GM19238 (cell line): ENCODE data around the gene ARHGAP24.
"Not testable (repeated sequence)": the region's sequence is repeated elsewhere in the genome, so short reads cannot be mapped to it uniquely, and the experiment has no call there.

Experiments
- DNase-seq: peaks from one replicate; pipeline ENCODE4 v3.0.0; 2011; ENCODE audit warnings: low spot score; ENCODE audit not compliant: insufficient read length

The ARHGAP24 gene

GRCh38 chr4:86011117-86011516, 536.2 kb downstream of the ARHGAP24 start:
- DNase-seq, result no peak

- DNase-seq, result no peak
Observed at GRCh38 chr4:86013621-86014020, 538.7 kb downstream of the ARHGAP24 start.

- peak; percentile 7 for DNase-seq
Observed at GRCh38 chr4:86014599-86014998, 539.6 kb downstream of the ARHGAP24 start.

GRCh38 chr4:86015412-86016350, 540.7 kb downstream of the ARHGAP24 start:
- DNase-seq, result no peak

GRCh38 chr4:86019362-86019761, 544.4 kb downstream of the ARHGAP24 start:
- DNase-seq, result no peak

GRCh38 chr4:86019906-86020305, 545.0 kb downstream of the ARHGAP24 start:
- no peak for DNase-seq

GRCh38 chr4:86021671-86022070, 546.7 kb downstream of the ARHGAP24 start:
- DNase-seq, result not testable (repeated sequence)

- no peak for DNase-seq
Observed at GRCh38 chr4:86026720-86027119, 551.8 kb downstream of the ARHGAP24 start.

- DNase-seq, result no peak
Observed at GRCh38 chr4:86031927-86032326, 557.0 kb downstream of the ARHGAP24 start.

- no peak for DNase-seq
Observed at GRCh38 chr4:86032476-86033022, 557.6 kb downstream of the ARHGAP24 start.

- no peak for DNase-seq
Observed at GRCh38 chr4:86033171-86033570, 558.2 kb downstream of the ARHGAP24 start.

- no peak for DNase-seq
Observed at GRCh38 chr4:86034616-86035015, 559.7 kb downstream of the ARHGAP24 start.

- DNase-seq, result no peak
Observed at GRCh38 chr4:86035688-86036087, 560.7 kb downstream of the ARHGAP24 start.

GRCh38 chr4:86036736-86037135, 561.8 kb downstream of the ARHGAP24 start:
- DNase-seq, result no peak

GRCh38 chr4:86038037-86038436, 563.1 kb downstream of the ARHGAP24 start:
- no peak for DNase-seq

GRCh38 chr4:86043755-86044592, 569.0 kb downstream of the ARHGAP24 start:
- no peak for DNase-seq

GRCh38 chr4:86044593-86044985, 569.6 kb downstream of the ARHGAP24 start:
- no peak for DNase-seq

- no peak for DNase-seq
Observed at GRCh38 chr4:86048426-86048825, 573.5 kb downstream of the ARHGAP24 start.

- DNase-seq, result no peak
Observed at GRCh38 chr4:86050496-86050895, 575.5 kb downstream of the ARHGAP24 start.
